Neuronal stem cell (in vitro differentiated cells): ENCODE measurements around the gene TRIM24.

ENCODE experiments used
- DNase-seq: peaks from one replicate; pipeline ENCODE4 v3.0.0-alpha.2; 2013; ENCODE audit warnings: low spot score
- H2AFZ ChIP-seq: one replicate; pipeline ENCODE4 v1.6.1; 2013; ENCODE audit warnings: mild to moderate bottlenecking, low read length, inconsistent platforms
- H2AK5ac ChIP-seq: 2 replicates; pipeline ENCODE4 v1.6.1; 2013; ENCODE audit warnings: low read depth, mild to moderate bottlenecking, inconsistent platforms, low read length, moderate library complexity, mixed read lengths
- H2BK120ac ChIP-seq: 2 replicates; pipeline ENCODE4 v1.6.1; 2013; ENCODE audit warnings: low read depth, mild to moderate bottlenecking, inconsistent platforms, low read length, moderate library complexity, mixed read lengths
- H2BK12ac ChIP-seq: one replicate; pipeline ENCODE4 v1.6.1; 2013; ENCODE audit warnings: low read length, inconsistent platforms
- H2BK15ac ChIP-seq: 2 replicates; pipeline ENCODE4 v1.6.1; 2013; ENCODE audit warnings: mild to moderate bottlenecking, low read length, inconsistent platforms, mixed read lengths
- H2BK5ac ChIP-seq: one replicate; pipeline ENCODE4 v1.6.1; 2013; ENCODE audit warnings: inconsistent platforms, mild to moderate bottlenecking, low read length, moderate library complexity
- H3K14ac ChIP-seq: one replicate; pipeline ENCODE4 v1.6.1; 2013; ENCODE audit warnings: low read length, inconsistent platforms
- H3K18ac ChIP-seq: 2 replicates; pipeline ENCODE4 v1.6.1; 2013; ENCODE audit warnings: low read length, inconsistent platforms
- H3K23ac ChIP-seq: 2 replicates; pipeline ENCODE4 v1.6.1; 2013; ENCODE audit warnings: low read depth, mild to moderate bottlenecking, mixed read lengths, low read length, inconsistent platforms; ENCODE audit not compliant: poor library complexity
- H3K27ac ChIP-seq: replicated peaks from 3 replicates; pipeline ENCODE4 v1.5.1; 2013; ENCODE audit warnings: low read length, inconsistent platforms
- H3K27me3 ChIP-seq, 3 experiments: 2 replicates each; pipeline ENCODE4 v1.6.1; 2013; ENCODE audit warnings: low read length in 3 of 3, mild to moderate bottlenecking in 2 of 3, inconsistent platforms in 1 of 3, low read depth in 1 of 3, mixed read lengths in 1 of 3, moderate library complexity in 1 of 3; ENCODE audit not compliant: control insufficient read depth in 3 of 3, insufficient read depth in 3 of 3
- H3K36me3 ChIP-seq, 2 donors: replicated peaks in 1 of 2; 2 replicates each; pipeline ENCODE4 v1.6.1; 2013; ENCODE audit warnings: low read length in 2 of 2; ENCODE audit not compliant: control insufficient read depth in 2 of 2, insufficient read depth in 2 of 2
- H3K4ac ChIP-seq: 2 replicates; pipeline ENCODE4 v1.6.1; 2013; ENCODE audit warnings: inconsistent platforms, mild to moderate bottlenecking, low read length, moderate library complexity
- H3K4me1 ChIP-seq, 2 donors: 1 replicate in 1 of 2; 2 replicates in 1 of 2; pipeline ENCODE4 v1.6.1; 2013; ENCODE audit warnings: low read length in 2 of 2, low read depth in 1 of 2; ENCODE audit not compliant: control insufficient read depth in 2 of 2, insufficient read depth in 1 of 2
- H3K4me2 ChIP-seq: one replicate; pipeline ENCODE4 v1.6.1; 2013; ENCODE audit warnings: mild to moderate bottlenecking, low read length, inconsistent platforms; ENCODE audit not compliant: insufficient read depth, poor library complexity, severe bottlenecking
- H3K4me3 ChIP-seq, 2 donors: 2 replicates each; pipeline ENCODE4 v1.5.1; 2013; ENCODE audit warnings: low read length in 2 of 2, mild to moderate bottlenecking in 2 of 2, inconsistent platforms in 1 of 2, moderate library complexity in 1 of 2
- H3K79me1 ChIP-seq: one replicate; pipeline ENCODE4 v1.6.1; 2013; ENCODE audit warnings: low read depth, mild to moderate bottlenecking, inconsistent platforms, low read length, moderate library complexity
- H3K9ac ChIP-seq: one replicate; pipeline ENCODE4 v1.6.1; 2013; ENCODE audit warnings: mild to moderate bottlenecking, low read depth, low read length, inconsistent platforms; ENCODE audit not compliant: poor library complexity
- H3K9me3 ChIP-seq, 2 donors: replicated peaks in 1 of 2; 2 replicates each; pipeline versions ENCODE3 to v1.6.1; 2013; ENCODE audit warnings: low read length in 2 of 2, mild to moderate bottlenecking in 2 of 2, inconsistent platforms in 1 of 2, low read depth in 1 of 2, mixed read lengths in 1 of 2, moderate library complexity in 1 of 2; ENCODE audit not compliant: control insufficient read depth in 2 of 2, insufficient read depth in 1 of 2
- H4K8ac ChIP-seq: one replicate; pipeline ENCODE4 v1.6.1; 2013; ENCODE audit warnings: low read depth, mild to moderate bottlenecking, inconsistent platforms, low read length, moderate library complexity
- H4K91ac ChIP-seq: one replicate; pipeline ENCODE4 v1.6.1; 2013; ENCODE audit warnings: low read length, low read depth, mild to moderate bottlenecking, inconsistent platforms; ENCODE audit not compliant: poor library complexity
- WGBS, 2 donors: extraction: QIAGEN DNeasy Blood & Tissue Kit; methylation state at CpG; one replicate each; pipeline ENCODE4 v1.1.7; 2013; ENCODE audit warnings: missing lambda C conversion rate in 2 of 2, mixed read lengths in 1 of 2; ENCODE audit not compliant: insufficient read length in 2 of 2, insufficient replicate concordance in 1 of 2; ENCODE audit errors: extremely low coverage in 2 of 2; 5-methylcytosine and 5-hydroxymethylcytosine counted together

The TRIM24 gene

GRCh38 chr7:138515001-138515528, 55.0 kb downstream of the TRIM24 start:
- Histone ChIP-seq H3K23ac (no peak overlapping the region), H2BK15ac (no peak overlapping the region), H3K4me1 (no peaks in the 10 kb centered on the region), H3K9ac (no peak overlapping the region), H3K27me3 (no peaks in the 10 kb centered on the region), H3K4me2 (no peak overlapping the region), H3K4me3 (no peak overlapping the region), H3K36me3 (peaks cover 45 to 99% of the 10 kb centered on the region in 2 donors), H2AFZ (no peak overlapping the region), H3K18ac (no peak overlapping the region), H3K4ac (no peak overlapping the region), H3K27ac (no peak overlapping the region), H3K9me3 (peaks cover 15 to 39% of the 10 kb centered on the region in 2 donors), H2AK5ac (no peak overlapping the region), H3K14ac (no peak overlapping the region), H3K79me1 (peaks cover 18% of the 10 kb centered on the region), H4K91ac (no peak overlapping the region), H2BK120ac (no peak overlapping the region), H2BK5ac (no peak overlapping the region), H4K8ac (no peak overlapping the region), H2BK12ac (no peak overlapping the region)
- no peak for DNase-seq
- WGBS, 2 donors, result 100% methylated on average over 1 of the region's 7 CpGs; no CpG with 5 or more reads in 1 of the 2 donors

DNA sequence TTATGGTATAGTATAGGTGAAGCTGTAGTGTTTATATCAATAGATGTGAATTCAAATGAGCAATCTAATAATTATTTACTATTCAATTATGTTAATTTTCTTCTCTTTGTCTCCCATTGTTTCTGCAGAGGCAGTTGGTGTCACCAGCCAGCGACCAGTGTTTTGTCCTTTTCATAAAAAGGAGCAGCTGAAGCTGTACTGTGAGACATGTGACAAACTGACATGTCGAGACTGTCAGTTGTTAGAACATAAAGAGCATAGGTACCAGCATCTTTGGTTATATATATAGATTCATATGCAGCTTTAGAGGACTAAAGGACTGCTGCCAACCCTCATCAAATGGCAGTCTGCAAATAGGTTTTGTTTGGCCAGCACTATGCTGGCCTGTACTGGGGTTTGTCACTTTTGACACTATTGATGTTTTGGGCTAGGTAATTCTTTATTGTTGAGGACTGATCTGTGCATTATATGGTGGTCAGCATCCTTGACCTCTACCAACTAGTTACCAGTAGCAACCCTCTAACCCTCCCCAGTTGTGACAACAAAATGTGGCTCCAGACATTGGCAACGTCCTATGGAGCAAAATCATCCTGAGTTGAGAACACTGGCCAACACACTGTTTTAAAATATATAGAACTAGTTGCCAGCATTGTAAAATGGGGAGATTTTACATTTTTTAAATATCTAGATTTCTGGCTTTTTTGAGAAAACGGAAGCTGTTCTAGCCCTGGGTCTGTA, 59.2 kb downstream of the TRIM24 start:
- Histone ChIP-seq H2BK15ac (no peak overlapping the region), H3K79me1 (peaks cover 5% of the 10 kb centered on the region), H2BK12ac (no peak overlapping the region), H2AK5ac (no peak overlapping the region), H3K4me2 (no peak overlapping the region), H4K91ac (no peak overlapping the region), H2BK120ac (no peak overlapping the region), H3K4me1 (no peaks in the 10 kb centered on the region), H3K36me3 (peaks cover 29 to 99% of the 10 kb centered on the region in 2 donors), H3K27ac (no peak overlapping the region), H3K4me3 (no peak overlapping the region), H3K18ac (no peak overlapping the region), H3K27me3 (no peaks in the 10 kb centered on the region), H2AFZ (no peak overlapping the region), H3K9me3 (peaks cover 2 to 19% of the 10 kb centered on the region in 2 donors), H2BK5ac (no peak overlapping the region), H3K4ac (no peak overlapping the region), H3K23ac (no peak overlapping the region), H3K14ac (no peak overlapping the region), H3K9ac (no peak overlapping the region), H4K8ac (no peak overlapping the region)
- DNase-seq, result no peak
- no CpG with 5 or more reads among the region's 4 CpGs for WGBS, 2 donors

- Histone ChIP-seq H2AFZ (no peak overlapping the region), H3K4me2 (no peak overlapping the region), H3K9me3 (peaks cover 1 to 24% of the 10 kb centered on the region in 2 donors), H2AK5ac (no peak overlapping the region), H2BK120ac (no peak overlapping the region), H2BK15ac (no peak overlapping the region), H3K27ac (no peak overlapping the region), H4K91ac (no peak overlapping the region), H3K4me3 (no peak overlapping the region), H2BK5ac (no peak overlapping the region), H2BK12ac (no peak overlapping the region), H3K79me1 (peaks cover 3% of the 10 kb centered on the region), H3K4ac (no peak overlapping the region), H3K9ac (no peak overlapping the region), H3K27me3 (no peaks in the 10 kb centered on the region), H3K18ac (no peak overlapping the region), H3K4me1 (no peaks in the 10 kb centered on the region), H4K8ac (no peak overlapping the region), H3K23ac (no peak overlapping the region), H3K36me3 (peaks cover 25 to 99% of the 10 kb centered on the region in 2 donors), H3K14ac (no peak overlapping the region)
- no CpG with 5 or more reads among the region's 4 CpGs for WGBS, 2 donors
- DNase-seq, result no peak
Observed at GRCh38 chr7:138520742-138521141, 60.7 kb downstream of the TRIM24 start.

DNA sequence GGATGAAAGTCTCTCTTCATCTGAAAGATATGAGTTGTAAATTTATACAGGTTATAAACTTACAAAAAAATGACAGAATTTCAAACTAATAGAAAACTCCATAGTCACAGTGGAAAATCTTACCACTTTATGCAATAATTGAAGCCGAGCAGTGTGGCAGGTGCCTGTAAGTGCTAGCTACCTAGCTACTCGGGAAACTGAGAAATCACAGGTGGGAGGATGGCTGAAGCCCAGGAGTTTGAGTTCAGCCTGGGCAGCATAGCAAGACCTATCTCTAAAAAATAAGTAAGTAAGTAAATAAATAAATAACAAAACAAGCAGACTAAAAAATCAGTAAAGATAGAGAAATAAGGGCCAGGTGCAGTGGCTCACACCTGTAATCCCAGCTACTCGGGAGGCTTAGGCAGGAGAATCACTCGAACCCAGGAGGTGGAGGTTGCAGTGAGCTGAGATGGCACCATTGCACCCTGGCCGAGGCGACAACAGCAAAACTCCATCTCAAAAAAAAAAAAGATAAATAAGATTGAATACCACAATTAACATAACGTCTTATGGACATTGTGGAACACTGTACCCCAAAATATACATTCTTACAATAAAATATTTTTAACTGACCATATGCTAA, 61.9 kb downstream of the TRIM24 start:
- no peak overlapping the region for H3K23ac ChIP-seq
- H3K4me1 ChIP-seq, result no peaks in the 10 kb centered on the region
- DNase-seq, result no peak
- H2BK15ac ChIP-seq, result no peak overlapping the region
- no peak overlapping the region for H3K4ac ChIP-seq
- no peak overlapping the region for H3K4me2 ChIP-seq
- H3K18ac ChIP-seq, result no peak overlapping the region
- no peak overlapping the region for H3K27ac ChIP-seq
- no peak overlapping the region for H4K8ac ChIP-seq
- H2BK12ac ChIP-seq, result no peak overlapping the region
- no CpG with 5 or more reads among the region's 7 CpGs for WGBS, 2 donors
- no peak overlapping the region for H2AK5ac ChIP-seq
- peaks cover 3 to 33% of the 10 kb centered on the region in 2 donors for H3K9me3 ChIP-seq
- H3K27me3 ChIP-seq, result no peaks in the 10 kb centered on the region
- no peak overlapping the region for H3K4me3 ChIP-seq
- H4K91ac ChIP-seq, result no peak overlapping the region
- peaks cover 3% of the 10 kb centered on the region for H3K79me1 ChIP-seq
- peaks cover 23 to 99% of the 10 kb centered on the region in 2 donors for H3K36me3 ChIP-seq
- H2BK120ac ChIP-seq, result no peak overlapping the region
- no peak overlapping the region for H3K9ac ChIP-seq
- no peak overlapping the region for H3K14ac ChIP-seq
- no peak overlapping the region for H2BK5ac ChIP-seq
- H2AFZ ChIP-seq, result no peak overlapping the region
